Activated T-cell treated with anti-CD3 and anti-CD28 coated beads, Interleukin-2, amount 50 U/mL, for 1 hour (primary cell): Measurements from ENCODE around the gene NFIA.

ENCODE experiments used
- DNase-seq: peaks from one replicate; pipeline ENCODE4 v3.0.0-alpha.2; 2020

The NFIA gene

GRCh38 chr1:61386323-61386722, 304.0 kb downstream of the NFIA start:
- DNase-seq, result no peak

- no peak for DNase-seq
Observed at GRCh38 chr1:61386770-61387169, 304.4 kb downstream of the NFIA start.

- no peak for DNase-seq
Observed at GRCh38 chr1:61387829-61388228, 305.5 kb downstream of the NFIA start.

- DNase-seq, result no peak
Observed at GRCh38 chr1:61388566-61388965, 306.2 kb downstream of the NFIA start.

- no peak for DNase-seq
Observed at GRCh38 chr1:61389194-61389925, 307.0 kb downstream of the NFIA start.

GRCh38 chr1:61389926-61390845, 307.8 kb downstream of the NFIA start:
- no peak for DNase-seq

GRCh38 chr1:61391730-61392129, 309.4 kb downstream of the NFIA start:
- DNase-seq, result no peak

DNA sequence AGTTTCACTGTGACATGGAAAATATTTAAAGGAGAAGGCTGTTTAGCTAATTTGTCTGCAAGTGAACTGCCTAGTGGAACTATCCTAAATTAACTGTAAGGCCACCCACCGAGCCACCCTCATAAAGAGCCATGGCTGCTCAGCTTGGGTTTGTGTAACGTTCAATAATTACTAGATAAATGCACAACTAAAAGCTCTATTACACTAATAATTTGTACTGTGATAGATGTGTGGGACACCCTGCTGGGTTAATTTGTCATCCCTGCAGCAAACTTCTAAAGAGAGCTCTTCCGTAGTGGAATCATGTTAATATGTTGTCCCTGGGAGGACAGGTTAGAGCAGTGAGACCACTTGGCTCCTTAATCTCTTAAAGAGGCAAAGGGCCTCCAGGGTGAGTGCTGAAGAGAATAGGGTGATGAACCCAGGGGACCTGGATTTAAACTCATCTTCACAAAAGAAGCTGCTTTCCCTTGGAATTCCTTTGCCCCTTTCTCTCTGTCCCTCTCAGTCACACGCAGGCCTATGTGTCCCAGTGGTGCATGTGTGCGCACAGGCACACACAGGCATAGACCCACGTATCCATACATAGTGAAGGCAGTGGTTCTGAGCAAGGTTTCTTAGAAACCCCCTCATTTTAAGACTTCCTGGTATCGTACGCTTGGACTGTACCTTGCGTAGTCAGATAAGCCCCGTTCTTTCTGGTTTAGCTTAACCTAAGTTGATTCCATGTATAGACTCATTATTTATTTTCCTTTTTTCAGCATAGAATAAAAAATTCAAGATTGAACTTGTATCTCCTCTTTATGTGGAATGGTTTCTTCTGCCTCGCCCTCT, 310.3 kb downstream of the NFIA start:
- DNase-seq, result no peak

DNA sequence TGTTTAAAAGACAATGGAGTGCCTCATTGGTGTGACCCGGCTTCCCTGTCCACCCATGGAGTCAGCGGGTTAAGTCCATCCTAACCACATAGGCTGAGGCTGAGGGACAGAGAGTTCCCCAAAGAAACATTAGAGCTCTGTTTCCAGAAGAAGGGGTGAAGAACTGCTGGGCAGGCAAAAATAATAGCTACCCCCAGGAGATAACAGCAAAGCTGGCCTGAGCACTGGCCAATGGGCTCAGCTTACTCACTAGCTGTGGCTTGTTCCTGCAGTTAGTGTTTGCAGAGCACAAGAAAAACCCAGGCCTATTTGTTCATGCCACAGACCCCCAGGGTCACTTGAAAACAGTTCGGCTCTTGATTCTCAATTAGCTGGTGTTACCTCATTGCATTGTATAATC, 311.2 kb downstream of the NFIA start:
- DNase-seq, result no peak

- DNase-seq, result no peak
Observed at GRCh38 chr1:61395146-61395800, 312.9 kb downstream of the NFIA start.

DNA sequence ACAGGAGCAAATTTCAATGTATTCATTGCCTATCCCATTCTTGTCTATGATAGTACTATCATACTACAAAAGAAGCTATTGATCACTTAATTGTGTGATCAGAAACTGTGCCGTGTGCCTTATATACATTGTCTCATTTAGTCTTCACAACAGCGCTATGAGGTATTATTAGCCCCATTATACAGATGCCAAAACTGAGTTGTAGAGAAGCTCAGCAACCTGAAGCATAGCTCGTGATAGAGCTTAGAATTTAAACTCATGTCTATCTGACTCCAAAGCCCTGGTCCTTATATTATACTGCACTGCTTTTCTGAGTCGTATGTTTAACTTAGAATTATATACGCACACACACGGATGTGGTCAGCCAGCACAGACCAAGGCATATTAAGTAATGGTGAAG, 315.1 kb downstream of the NFIA start:
- DNase-seq, result no peak

DNA sequence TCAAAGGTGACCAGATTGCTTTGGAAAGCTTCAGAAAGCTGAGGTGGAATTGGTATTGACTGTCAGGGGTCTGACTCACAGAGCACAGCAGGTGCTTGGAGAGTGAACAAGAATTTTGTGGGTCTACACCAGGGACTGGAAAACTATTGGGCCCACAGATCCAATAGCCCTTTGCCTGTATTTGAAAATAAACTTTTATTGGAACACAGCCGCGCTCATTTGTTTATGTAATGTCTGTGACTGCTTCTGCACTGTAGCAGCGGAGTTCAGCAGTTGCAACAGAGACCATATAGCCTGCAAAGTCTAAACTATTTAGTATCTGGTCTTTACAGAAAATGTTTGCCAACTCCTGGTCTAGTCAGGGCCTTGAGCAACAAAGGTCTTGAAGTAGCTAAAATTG, 315.6 kb downstream of the NFIA start:
- DNase-seq, result no peak

GRCh38 chr1:61399199-61399598, 316.8 kb downstream of the NFIA start:
- DNase-seq, result no peak

DNA sequence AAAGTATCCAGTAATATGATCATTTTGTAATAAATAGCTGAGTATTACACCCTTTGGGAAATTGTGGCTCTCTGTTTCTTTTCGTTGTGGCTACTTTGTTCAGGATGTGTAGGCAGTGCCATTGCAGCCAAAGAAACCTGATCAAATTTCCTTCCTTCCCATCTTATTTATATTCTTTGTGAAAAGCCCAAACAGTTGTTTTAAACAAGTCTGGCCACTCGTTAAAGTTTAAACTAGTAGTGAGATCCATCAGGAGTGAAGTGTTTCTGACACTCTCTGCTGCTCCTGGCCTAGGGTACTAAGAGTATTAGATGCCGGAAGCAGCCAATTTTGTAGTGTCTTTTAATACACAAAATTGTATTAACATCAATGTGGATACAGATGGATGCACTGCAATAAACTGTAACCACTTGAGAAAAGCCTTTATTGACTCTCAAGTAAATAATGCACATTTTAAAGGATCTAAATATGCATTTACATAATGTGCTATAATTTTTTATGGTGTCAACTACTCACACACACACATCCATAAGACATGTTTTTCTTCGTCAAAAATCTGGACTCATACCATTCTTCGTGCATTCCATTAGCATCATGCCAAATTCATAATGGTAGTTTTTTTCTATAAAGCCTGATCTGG, 317.9 kb downstream of the NFIA start:
- DNase-seq, result no peak

DNA sequence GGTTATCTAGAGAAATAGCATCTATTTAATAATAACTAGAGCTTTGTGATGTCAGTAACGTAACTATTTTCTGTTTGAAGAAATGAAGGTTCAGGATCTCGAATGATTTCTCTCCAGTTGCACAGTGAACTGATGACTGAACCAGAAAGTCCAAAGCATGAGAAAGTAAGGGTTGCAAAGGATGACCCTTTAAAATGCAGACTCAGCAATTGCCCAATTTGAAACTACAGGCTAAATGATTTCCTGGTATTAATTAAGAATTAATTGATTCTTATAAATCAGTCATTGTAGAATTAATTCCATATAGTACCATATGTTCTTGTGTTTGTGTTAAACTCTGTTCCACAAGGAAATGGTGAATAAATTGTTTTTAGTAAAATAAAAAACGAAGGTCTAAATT, 318.6 kb downstream of the NFIA start:
- DNase-seq, result no peak

DNA sequence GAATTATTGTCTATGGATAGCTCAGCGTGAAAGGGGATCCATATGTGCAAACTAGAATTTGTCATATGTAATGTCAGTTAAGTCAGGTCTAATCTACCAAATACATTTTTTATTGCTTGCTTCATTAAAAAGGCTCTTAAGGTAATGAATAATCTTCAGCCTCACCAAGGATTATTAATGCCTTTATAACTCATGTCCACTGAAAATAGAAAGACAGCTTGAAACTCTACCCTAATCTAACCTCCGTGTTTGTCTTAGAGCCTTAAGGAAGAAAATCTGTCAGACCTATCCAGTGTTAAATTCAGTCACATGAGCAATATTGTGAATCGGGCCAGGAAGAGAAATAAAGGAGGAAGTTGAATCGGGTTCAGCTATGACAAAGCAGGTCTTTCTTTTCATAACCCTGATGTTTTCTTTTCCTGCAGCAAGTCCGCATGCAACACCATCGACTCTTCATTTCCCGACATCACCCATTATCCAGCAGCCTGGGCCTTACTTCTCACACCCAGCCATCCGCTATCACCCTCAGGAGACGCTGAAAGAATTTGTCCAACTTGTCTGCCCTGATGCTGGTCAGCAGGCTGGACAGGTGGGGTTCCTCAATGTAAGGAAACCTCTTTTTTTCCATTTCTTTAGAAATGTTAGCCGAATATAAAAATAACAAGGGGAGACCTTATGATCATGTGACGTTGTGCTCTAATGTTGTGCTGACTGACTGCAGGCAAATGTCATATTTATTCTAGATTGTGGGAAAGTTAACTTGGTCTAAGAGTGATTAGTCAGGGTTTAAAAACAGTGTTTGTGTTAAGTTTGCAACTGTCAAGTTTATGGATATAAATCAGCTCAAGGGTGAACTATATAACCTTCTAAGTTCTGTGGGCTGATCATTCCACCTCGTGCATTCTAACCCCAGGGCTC, 321.6 kb downstream of the NFIA start:
- no peak for DNase-seq

- DNase-seq, result no peak
Observed at GRCh38 chr1:61404597-61405376, 322.4 kb downstream of the NFIA start.

- DNase-seq, result no peak
Observed at GRCh38 chr1:61406467-61406866, 324.1 kb downstream of the NFIA start.

DNA sequence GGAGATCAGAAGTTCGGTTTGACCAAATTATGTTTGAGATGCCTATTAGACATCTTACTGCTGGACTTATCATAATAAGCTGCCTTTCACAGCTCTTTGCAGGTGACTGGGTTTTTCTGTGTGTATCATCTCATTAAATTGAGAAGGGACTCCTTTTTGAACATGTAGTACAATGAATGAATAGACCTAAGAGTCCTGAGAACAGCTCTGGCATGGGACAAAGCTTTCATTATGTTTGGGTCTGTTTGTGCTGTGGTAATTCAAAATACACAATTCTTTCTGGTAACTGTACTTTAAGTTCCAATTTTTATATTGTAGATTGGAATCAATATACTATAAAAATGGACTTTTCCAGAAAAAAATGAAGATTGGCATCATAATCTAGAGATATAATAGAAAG, 330.2 kb downstream of the NFIA start:
- DNase-seq, result no peak

DNA sequence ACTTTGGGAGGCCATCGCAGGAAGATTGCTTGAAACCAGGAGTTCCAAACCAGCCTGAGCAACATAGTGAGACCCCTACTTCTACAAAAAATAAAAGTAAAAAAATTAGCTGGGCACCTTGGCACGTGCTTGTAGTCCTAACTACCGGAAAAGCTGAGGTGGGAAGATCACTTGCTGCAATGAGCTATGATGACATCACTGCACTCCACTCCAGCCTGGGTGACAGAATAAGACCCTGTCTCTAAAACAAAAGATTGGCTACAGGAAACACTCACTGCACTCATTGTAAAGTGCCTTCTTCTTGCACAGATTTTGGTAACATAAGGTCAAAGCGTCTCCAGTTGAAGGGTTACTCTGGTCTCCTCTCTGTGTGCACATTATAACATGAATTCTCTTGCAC, 336.8 kb downstream of the NFIA start:
- DNase-seq, result no peak
